C4-2B (cell line): ENCODE data around the gene ITPRIP.

Experiments used
- H3K27ac ChIP-seq: fragments of 450-650 bp; 2 replicates; pipeline ENCODE4 v1.5.1; 2017
- CTCF ChIP-seq: fragments of 450-650 bp; conservative IDR thresholded peaks from 2 replicates; pipeline ENCODE4 v1.5.1; 2017; ENCODE audit warnings: mild to moderate bottlenecking
- ZFX ChIP-seq: fragments of 450-650 bp; IDR thresholded peaks from 2 replicates; pipeline ENCODE4 v1.6.1; 2017

The ITPRIP gene

GRCh38 chr10:104368381-104368780 is 30.1 kb upstream of the ITPRIP start:
- no peak overlapping the region for H3K27ac ChIP-seq

GRCh38 chr10:104367904-104368303 is 29.6 kb upstream of the ITPRIP start:
- H3K27ac ChIP-seq: no peak overlapping the region
- TF ChIP-seq ZFX (no peak), CTCF (no peak)

More at GRCh38 chr10:104368381-104368780, 30.1 kb upstream of the ITPRIP start:
- no peak for TF ChIP-seq ZFX
- TF ChIP-seq CTCF: peak; percentile 24

DNA sequence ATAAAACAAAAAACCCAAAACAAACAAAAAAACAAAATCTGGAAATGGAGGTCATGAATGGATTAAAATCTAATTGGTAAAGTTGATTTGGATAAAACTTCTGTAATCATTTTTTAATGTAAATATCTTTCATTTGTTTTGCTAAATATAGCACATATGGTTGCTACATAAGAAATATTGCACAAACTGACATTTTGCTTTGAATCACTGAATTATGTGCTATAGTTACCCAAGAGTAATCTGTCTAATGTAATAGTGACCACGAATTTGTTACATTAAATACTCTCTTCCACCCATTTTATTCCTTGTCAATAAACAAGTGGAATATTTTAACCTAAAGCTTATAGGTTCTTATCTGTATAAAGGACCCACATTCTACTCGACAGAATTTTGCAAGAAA is 21.5 kb upstream of the ITPRIP start:
- H3K27ac ChIP-seq: no peak overlapping the region
- TF ChIP-seq CTCF (no peak), ZFX (no peak)

DNA sequence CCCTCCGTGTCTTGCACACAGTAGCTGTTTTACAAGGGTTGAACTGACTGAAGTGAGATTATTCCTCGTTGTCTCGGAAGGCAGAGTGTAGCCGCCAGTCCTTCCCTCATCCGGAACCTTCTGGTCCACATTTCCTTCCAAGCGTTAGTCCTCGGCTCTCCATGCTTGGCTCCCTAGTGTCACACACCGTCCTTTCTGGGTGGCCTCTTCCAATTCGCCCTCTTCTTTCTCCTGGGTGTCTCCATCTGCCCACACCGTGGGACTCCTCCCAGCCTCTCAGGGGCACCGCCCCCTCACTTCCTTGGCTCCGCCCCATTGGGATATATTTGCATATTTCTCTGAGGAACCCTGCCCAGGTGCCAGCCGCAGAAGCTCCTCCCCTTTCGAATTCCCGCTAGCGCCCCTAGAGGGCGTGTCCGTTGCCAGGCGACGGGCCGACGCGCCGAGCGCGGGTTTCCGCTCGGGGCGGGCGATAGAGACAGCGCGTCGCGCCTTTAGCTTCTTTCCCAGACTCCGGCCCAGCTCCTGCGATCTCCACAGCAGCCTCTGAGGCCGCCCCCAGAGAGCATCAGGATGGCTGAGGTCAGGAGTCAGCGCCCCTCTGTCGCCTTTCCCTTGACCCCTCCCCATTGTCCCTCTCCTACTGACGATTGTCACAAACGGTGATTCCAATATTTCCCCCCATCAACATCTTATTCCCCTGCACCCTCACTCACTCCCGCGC is 15.2 kb upstream of the ITPRIP start, which contains the start of gene CFAP58:
CFAP58 (plus strand) TSS at position 509 of the 724 bp plus-strand sequence; CDS start at position 574, 65 bp downstream.
- H3K27ac ChIP-seq: no peak within 1 kb of the TSS
- TF ChIP-seq CTCF: peak; percentile 83
- no peak for TF ChIP-seq ZFX

GRCh38 chr10:104351919-104352318 is 13.7 kb upstream of the ITPRIP start:
- H3K27ac ChIP-seq: no peak overlapping the region
- no peak for TF ChIP-seq CTCF
- no peak for TF ChIP-seq ZFX

- H3K27ac ChIP-seq: no peak overlapping the region; the same call in 1 of the 2 replicates
- TF ChIP-seq ZFX (no peak), CTCF (no peak)
These were observed 12.9 kb upstream of the ITPRIP start for GRCh38 chr10:104351061-104351702.

DNA sequence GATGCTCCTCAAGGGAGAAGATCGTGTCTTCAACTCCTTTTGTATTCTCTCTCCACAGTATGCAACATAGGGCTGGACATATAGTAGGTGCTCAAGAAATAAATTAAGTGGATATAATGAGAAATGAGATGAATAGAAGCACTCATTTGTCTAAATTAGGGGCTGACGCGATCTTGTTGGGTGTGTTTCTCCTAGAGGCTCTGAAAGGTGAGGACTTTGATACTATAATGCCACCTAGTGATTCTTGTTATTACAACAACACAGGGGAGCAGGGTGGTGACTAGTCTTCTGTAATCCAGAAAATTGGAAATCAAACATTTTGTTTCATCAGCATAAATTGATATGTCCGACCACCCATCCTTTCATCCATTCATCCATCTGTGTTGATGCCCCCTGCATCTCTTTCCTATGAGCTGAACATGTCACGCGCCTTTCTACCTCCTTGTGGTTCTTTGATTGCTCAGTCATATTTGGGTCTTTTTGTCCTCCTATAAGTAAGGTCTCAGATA is 11.9 kb upstream of the ITPRIP start:
- no peak overlapping the region; the same call in 1 of the 2 replicates for H3K27ac ChIP-seq
- TF ChIP-seq ZFX (no peak), CTCF (peak; percentile 84)
